ENCODE data around the gene ALDH1L1. TPM values are rescaled to one million over a fixed set of nuclear protein-coding genes. Genes with fewer than 3 reads are reported as not detected.

Gene ALDH1L1
- total and polyA plus RNA-seq, 2 of the 4 experiments (the other 2 are of a cell fraction) = not detected

DNA sequence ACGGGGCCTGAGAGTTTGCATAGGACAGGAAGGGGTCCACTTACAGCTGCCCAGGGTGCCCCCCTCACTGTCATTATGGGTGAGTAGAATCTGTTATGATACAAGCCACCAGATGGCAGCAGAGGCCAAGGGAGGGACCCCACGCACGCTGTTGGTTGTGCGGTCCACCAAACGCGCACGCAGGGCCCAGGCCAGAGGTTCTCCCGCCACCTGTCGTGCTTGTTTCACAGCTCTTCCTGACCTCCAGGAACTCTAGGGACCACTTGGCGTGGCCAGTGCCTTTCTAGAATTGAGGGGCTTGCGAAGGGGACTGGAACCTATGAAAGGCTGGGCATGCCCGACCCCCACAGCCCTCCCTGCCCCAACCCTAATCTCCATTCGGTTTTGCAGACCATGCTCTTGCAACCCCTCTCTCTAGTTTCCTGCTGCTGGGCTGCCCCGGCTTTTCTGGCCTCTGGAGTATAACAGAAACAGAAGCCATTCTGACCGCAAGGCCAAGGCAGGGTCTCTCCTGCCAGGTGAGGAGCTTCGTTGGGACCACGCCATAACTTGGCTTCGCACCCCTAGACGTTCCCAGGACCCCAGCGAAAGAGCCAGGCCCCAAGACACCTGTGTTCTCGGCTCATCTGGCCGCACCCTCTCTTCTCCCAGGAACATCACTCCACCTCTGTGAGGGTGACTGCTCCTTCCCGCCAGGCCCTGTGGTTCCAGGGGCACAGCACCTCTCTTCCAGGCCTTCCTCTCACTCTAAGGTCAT, 46.0 kb downstream of the ALDH1L1 start:
- in situ Hi-C loops (cut with MboI; ENCODE audit: low sequenced_read_pairs) = loop anchor here (5.0 kb wide), 1 partner anchor 253 kb away; no protein-coding TSS in a partner anchor
- POLR2A ChIA-PET (ENCODE audit: unreplicated experiment) = no interaction called here
- intact Hi-C loops (cut with micrococcal nuclease) = loop anchor here (1.0 to 10.0 kb wide), 6 partner anchors 112 to 388 kb away; partner anchors contain the start of genes CHST13 and ZXDC

More for the DNA sequence above, 46.0 kb downstream of the ALDH1L1 start:
- H3K9ac ChIP-seq (ENCODE audit: low read depth, low read length) = no peak overlapping the region
- H2BK120ac ChIP-seq (ENCODE audit: low read depth, low read length) = no peak overlapping the region
- H3K4me2 ChIP-seq (ENCODE audit: low read depth, low read length) = no peak overlapping the region; the same call in 1 of the 2 replicates
- no peak overlapping the region for H2BK5ac ChIP-seq (ENCODE audit: low read depth, low read length, poor library complexity, severe bottlenecking)
- H3K4me3 ChIP-seq (ENCODE audit: insufficient read depth, low read depth, low read length) = no peak overlapping the region
- DNase-seq = peak; percentile 36
- TF ChIP-seq SMC3 (IDR thresholded peaks at IDR 0.05; ENCODE audit: low read depth, low read length) (peak; percentile 80), USF2 (IDR thresholded peaks at IDR 0.05; ENCODE audit: low read depth, low read length) (no peak), CHD1 (IDR thresholded peaks at IDR 0.05; ENCODE audit: low read depth, low read length) (no peak), NFE2L2 (IDR thresholded peaks at IDR 0.05; ENCODE audit: low read depth, low read length) (no peak), RAD21 (IDR thresholded peaks at IDR 0.05; ENCODE audit: low read length) (peak; percentile 90)
- TF ChIP-seq, protein P1, sequence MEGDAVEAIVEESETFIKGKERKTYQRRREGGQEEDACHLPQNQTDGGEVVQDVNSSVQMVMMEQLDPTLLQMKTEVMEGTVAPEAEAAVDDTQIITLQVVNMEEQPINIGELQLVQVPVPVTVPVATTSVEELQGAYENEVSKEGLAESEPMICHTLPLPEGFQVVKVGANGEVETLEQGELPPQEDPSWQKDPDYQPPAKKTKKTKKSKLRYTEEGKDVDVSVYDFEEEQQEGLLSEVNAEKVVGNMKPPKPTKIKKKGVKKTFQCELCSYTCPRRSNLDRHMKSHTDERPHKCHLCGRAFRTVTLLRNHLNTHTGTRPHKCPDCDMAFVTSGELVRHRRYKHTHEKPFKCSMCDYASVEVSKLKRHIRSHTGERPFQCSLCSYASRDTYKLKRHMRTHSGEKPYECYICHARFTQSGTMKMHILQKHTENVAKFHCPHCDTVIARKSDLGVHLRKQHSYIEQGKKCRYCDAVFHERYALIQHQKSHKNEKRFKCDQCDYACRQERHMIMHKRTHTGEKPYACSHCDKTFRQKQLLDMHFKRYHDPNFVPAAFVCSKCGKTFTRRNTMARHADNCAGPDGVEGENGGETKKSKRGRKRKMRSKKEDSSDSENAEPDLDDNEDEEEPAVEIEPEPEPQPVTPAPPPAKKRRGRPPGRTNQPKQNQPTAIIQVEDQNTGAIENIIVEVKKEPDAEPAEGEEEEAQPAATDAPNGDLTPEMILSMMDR (conservative IDR thresholded peaks at IDR 0.05; ENCODE audit: low read depth, low read length) = peak; percentile 80
- 22% methylated on average over 3 of the region's 23 CpGs; no CpG with 5 or more reads in 1 of the 2 experiments for WGBS, 2 experiments (ENCODE audit: extremely low coverage in 2 of 2, insufficient read length in 1 of 2)
- peak overlapping the region; percentile 79 for H2AFZ ChIP-seq (replicated peaks; ENCODE audit: low read length, poor library complexity)
- H3K79me1 ChIP-seq (ENCODE audit: low read depth in 1 of 2, low read length in 2 of 2) = no peaks in the 10 kb centered on the region
- H3K27ac ChIP-seq (ENCODE audit: insufficient read depth, low read length) = no peak overlapping the region
- no peak overlapping the region for H2BK15ac ChIP-seq (ENCODE audit: low read depth, low read length)
- peak; percentile 94 for ATAC-seq (ENCODE audit: low read depth)
- H3K36me3 ChIP-seq (ENCODE audit: control insufficient read depth, insufficient read depth, low read length) = no peaks in the 10 kb centered on the region
- H3K9me1 ChIP-seq (ENCODE audit: insufficient read depth, low read length) = no peaks in the 10 kb centered on the region
- H4K20me1 ChIP-seq (ENCODE audit: insufficient read depth, low read length) = no peaks in the 10 kb centered on the region
- no peaks in the 10 kb centered on the region for H3K4me1 ChIP-seq (ENCODE audit: control insufficient read depth, insufficient read depth, low read length)
- no peak overlapping the region for H3K56ac ChIP-seq (ENCODE audit: extremely low read depth, insufficient read depth, low read length)
- no peak overlapping the region for H3K4ac ChIP-seq (ENCODE audit: low read depth, low read length)
- no peak overlapping the region for H2AK9ac ChIP-seq (replicated peaks; ENCODE audit: low read depth, low read length, poor library complexity)
- H2AK5ac ChIP-seq (ENCODE audit: low read depth, low read length) = no peak overlapping the region
- peaks cover 39% of the 10 kb centered on the region for H3K27me3 ChIP-seq (ENCODE audit: control insufficient read depth, insufficient read depth, low read length)
- no peak overlapping the region for H4K5ac ChIP-seq (ENCODE audit: low read depth, low read length)
- dilution Hi-C loops (cut with HindIII; ENCODE audit: low sequenced_read_pairs, unreplicated experiment) = no loop called here
- H2BK20ac ChIP-seq (ENCODE audit: low read depth, low read length) = no peak overlapping the region
- no peak overlapping the region for H3K14ac ChIP-seq (replicated peaks; ENCODE audit: low read depth, low read length)
- no peak overlapping the region for H3K23ac ChIP-seq (ENCODE audit: low read depth, low read length)
- BruUV-seq (replicated peaks) = no TSS peak
- H4K91ac ChIP-seq (ENCODE audit: insufficient read depth, low read depth, low read length) = no peak overlapping the region
- no peak overlapping the region for H4K8ac ChIP-seq (ENCODE audit: low read depth in 2 of 2, low read length in 2 of 2)
- H3K18ac ChIP-seq (ENCODE audit: low read depth, low read length) = no peak overlapping the region
- peaks cover 2% of the 10 kb centered on the region; the same call in 1 of the 2 replicates for H3K9me3 ChIP-seq (ENCODE audit: control insufficient read depth, insufficient read depth, low read length)
- CTCF ChIA-PET = interaction anchor here (0.6 to 2.7 kb wide), 7 partner anchors 13 to 258 kb away, joined by 3 to 10 read pairs (median 5); no protein-coding TSS in a partner anchor
